Lung (tissue), 12 donors: ENCODE results near the gene TFB2M. TPM values are rescaled to one million over a fixed set of nuclear protein-coding genes. Genes with fewer than 3 reads are reported as not detected.

Experiments
- ATAC-seq: fragments of 200-7000 bp; cut with Tn5 transposase; one replicate; pipeline ENCODE4 v1.9.1; 2020; ENCODE audit warnings: moderate number of reproducible peaks; ENCODE audit not compliant: insufficient read depth, low FRiP score
- DNase-seq, 3 donors: peaks; one replicate each; pipeline ENCODE4 v3.0.0-alpha.2; 2013 to 2017
- H3K27ac ChIP-seq, 2 donors: one replicate each; pipeline ENCODE4 v1.5.1; 2013; ENCODE audit warnings: mild to moderate bottlenecking in 2 of 2, moderate library complexity in 2 of 2, control low read depth in 1 of 2, inconsistent platforms in 1 of 2, low read depth in 1 of 2, low read length in 1 of 2
- H3K27me3 ChIP-seq, 3 donors: one replicate each; pipeline ENCODE4 v1.5.1; 2013; ENCODE audit warnings: low read length in 2 of 3; ENCODE audit not compliant: control insufficient read depth in 3 of 3, insufficient read depth in 3 of 3
- H3K36me3 ChIP-seq, 4 donors: one replicate each; pipeline ENCODE4 v1.5.1; 2013; ENCODE audit warnings: low read length in 4 of 4, mild to moderate bottlenecking in 1 of 4, moderate library complexity in 1 of 4; ENCODE audit not compliant: control insufficient read depth in 4 of 4, insufficient read depth in 4 of 4
- H3K4me1 ChIP-seq, 5 donors: one replicate each; pipeline ENCODE4 v1.5.1; 2013; ENCODE audit warnings: low read length in 5 of 5, mild to moderate bottlenecking in 2 of 5, moderate library complexity in 1 of 5; ENCODE audit not compliant: control insufficient read depth in 5 of 5, insufficient read depth in 5 of 5
- H3K4me3 ChIP-seq: one replicate; pipeline ENCODE4 v1.5.1; 2013; ENCODE audit warnings: mild to moderate bottlenecking, control low read depth, moderate library complexity
- H3K9ac ChIP-seq, 2 donors: one replicate each; pipeline ENCODE4 v1.5.1; 2013; ENCODE audit warnings: low read length in 2 of 2, control low read depth in 1 of 2; ENCODE audit not compliant: insufficient read depth in 1 of 2
- H3K9me3 ChIP-seq, 4 donors: one replicate each; pipeline ENCODE4 v1.5.1; 2013; ENCODE audit warnings: low read length in 3 of 4, mild to moderate bottlenecking in 1 of 4, moderate library complexity in 1 of 4; ENCODE audit not compliant: control insufficient read depth in 4 of 4, insufficient read depth in 3 of 4
- WGBS, 2 donors: extraction: QIAGEN DNeasy Blood & Tissue Kit; methylation state at CpG; one replicate each; pipeline ENCODE4 v1.1.7; 2013; 5-methylcytosine and 5-hydroxymethylcytosine counted together
- polyA plus RNA-seq, 2 donors: library from polyadenylated mRNA; stranded (reverse); fragments of 200-250 nt; gene quantifications; one replicate each; pipeline ENCODE4 v1.2.1, GENCODE V29; 2013
- total RNA-seq, 2 donors: library from RNA; depleted of rRNA in 1 of 2; stranded (reverse); fragments of >200 nt in 1 of 2; gene quantifications; one replicate each; pipeline ENCODE4 v1.2.1, GENCODE V29; 2014 to 2021
- TF ChIP-seq, protein P1 (sequence below): IDR thresholded peaks from 2 replicates; pipeline ENCODE4 v1.5.1; 2012; ENCODE audit warnings: mild to moderate bottlenecking; ENCODE audit errors: control extremely low read depth, extremely low read depth
- donor health status: control.
- donor health status: control.
- donor health status: Bipolar disorder and iron deficiency.
- donor health status: healthy.
- donor health status: DM: yes; HTN: yes; CAD: no.

TFB2M gene
- total and polyA plus RNA-seq, 4 donors = 5.5 to 13.3 (median 10.8) TPM

DNA sequence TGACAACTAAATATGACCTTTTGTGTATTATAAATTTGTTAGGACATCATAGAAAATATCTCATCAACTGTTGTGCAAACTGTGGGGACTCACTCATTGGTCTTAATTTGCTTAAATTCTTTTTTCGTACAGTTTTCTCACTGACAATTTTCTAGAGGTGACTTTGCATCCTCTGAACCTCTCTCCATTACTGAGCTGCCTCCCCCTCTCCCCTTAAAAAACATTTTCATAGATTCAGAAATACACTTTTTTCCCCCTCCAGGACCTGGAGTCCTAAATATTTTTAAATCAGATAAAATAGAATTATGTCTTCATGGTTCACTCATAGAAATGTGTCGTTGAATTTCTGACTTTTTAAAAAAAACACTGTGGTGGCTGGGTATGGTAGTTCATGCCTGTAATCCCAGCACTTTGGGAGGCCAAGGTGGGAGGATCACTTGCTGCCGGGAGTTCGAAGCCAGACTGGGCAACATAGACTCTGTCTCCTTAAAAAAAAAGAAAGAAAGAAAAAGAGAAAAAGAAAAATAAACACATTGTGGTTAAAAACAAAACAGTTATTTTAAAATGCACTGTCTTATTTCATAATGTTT, 1.7 kb upstream of the TFB2M start:
- Histone ChIP-seq H3K27ac (peak overlapping the region in 1 of 2 donors; percentile 62), H3K36me3 (peaks cover 0 to 4% (median 2%) of the 10 kb centered on the region in 4 donors), H3K9ac (peak overlapping the region in 1 of 2 donors; percentile 87), H3K9me3 (no peaks in the 10 kb centered on the region), H3K4me3 (no peak overlapping the region), H3K27me3 (no peaks in the 10 kb centered on the region), H3K4me1 (peaks cover 5 to 21% (median 7%) of the 10 kb centered on the region in 5 donors)
- DNase-seq (no peak), ATAC-seq (no peak)
- TF ChIP-seq, protein P1, sequence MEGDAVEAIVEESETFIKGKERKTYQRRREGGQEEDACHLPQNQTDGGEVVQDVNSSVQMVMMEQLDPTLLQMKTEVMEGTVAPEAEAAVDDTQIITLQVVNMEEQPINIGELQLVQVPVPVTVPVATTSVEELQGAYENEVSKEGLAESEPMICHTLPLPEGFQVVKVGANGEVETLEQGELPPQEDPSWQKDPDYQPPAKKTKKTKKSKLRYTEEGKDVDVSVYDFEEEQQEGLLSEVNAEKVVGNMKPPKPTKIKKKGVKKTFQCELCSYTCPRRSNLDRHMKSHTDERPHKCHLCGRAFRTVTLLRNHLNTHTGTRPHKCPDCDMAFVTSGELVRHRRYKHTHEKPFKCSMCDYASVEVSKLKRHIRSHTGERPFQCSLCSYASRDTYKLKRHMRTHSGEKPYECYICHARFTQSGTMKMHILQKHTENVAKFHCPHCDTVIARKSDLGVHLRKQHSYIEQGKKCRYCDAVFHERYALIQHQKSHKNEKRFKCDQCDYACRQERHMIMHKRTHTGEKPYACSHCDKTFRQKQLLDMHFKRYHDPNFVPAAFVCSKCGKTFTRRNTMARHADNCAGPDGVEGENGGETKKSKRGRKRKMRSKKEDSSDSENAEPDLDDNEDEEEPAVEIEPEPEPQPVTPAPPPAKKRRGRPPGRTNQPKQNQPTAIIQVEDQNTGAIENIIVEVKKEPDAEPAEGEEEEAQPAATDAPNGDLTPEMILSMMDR = no peak
- 37 to 53% methylated on average over 4 of the region's 4 CpGs for WGBS, 2 donors

DNA sequence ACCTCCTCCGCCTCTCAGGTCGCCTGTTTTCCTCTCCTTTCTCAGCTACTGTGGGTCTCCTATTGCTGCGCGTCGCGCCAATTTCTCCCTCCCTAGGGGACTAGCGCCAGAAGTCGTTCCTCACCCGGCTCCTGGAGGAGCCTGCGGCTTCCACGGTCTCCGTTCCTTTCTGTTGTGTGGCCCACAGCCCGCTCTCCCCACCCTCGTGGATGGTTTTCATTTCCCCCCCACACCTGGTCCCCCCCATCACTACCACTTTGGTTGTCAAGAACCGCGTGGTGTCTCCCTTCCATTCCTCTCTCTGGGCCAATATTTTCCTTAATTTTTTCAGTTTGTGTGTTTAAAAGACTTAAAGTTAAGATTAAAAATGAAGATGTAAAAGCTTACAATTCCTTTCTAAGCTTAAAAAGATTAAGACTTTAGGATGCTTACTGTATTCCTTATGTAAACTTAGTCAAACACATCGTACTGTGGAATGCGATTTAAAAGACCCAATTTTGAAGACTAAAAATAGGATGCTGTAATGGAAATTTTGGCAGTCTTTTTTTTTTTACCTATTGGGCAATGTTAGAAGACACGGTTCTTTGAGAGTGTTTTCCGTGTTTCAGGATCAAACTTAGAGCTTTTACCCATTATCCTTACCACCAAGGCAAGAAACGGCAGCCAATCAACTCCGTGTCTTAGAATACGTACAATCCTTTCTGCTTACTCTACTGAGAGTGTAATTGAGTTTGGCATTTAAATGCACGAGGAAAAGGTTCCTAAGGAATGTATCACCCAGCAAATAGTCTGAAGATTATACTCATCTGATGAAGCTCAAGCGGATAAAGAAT, 968 bp upstream of the TFB2M start:
- H3K4me1 ChIP-seq = peaks cover 5 to 21% (median 7%) of the 10 kb centered on the region in 5 donors
- WGBS, 2 donors = 1 to 2% methylated on average over 24 to 25 of the region's 25 CpGs
- peak overlapping the region; percentile 81 for H3K4me3 ChIP-seq
- TF ChIP-seq, protein P1 = no peak
- ATAC-seq (no peak), DNase-seq (peak in 2 of 3 donors; percentile 44 to 73)
- peaks cover 0 to 7% (median 3%) of the 10 kb centered on the region in 4 donors for H3K36me3 ChIP-seq
- peak overlapping the region; percentile 93 to 95 for H3K27ac ChIP-seq
- H3K9me3 ChIP-seq = no peaks in the 10 kb centered on the region
- peak overlapping the region; percentile 59 to 87 for H3K9ac ChIP-seq
- H3K27me3 ChIP-seq = no peaks in the 10 kb centered on the region

DNA sequence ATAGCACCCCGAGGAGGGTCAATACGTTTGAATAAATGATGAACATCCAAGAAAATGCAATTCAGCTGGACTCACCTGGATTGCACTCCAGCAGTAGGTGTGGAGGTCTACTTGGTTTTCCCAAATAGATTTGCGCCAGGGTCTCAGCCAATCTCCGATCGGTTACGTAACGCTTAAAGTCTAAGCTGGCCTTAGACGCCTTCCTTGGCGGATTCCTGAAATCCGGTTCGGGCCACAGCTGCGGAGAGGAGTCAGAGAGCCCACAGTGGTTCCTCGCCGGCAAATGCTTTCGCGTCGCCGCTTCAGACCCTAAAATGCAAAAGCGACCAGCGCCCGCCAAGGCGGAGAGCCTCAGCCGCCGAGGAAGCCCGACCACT, 322 bp downstream of the TFB2M start:
- DNase-seq (no peak), ATAC-seq (peak; percentile 9)
- H3K27me3 ChIP-seq = no peaks in the 10 kb centered on the region
- 1% methylated on average over 25 of the region's 25 CpGs for WGBS, 2 donors
- H3K9ac ChIP-seq = peak overlapping the region; percentile 52 to 87
- peak overlapping the region; percentile 70 for H3K4me3 ChIP-seq
- peaks cover 5 to 21% (median 7%) of the 10 kb centered on the region in 5 donors for H3K4me1 ChIP-seq
- H3K27ac ChIP-seq = peak overlapping the region; percentile 51 to 79
- TF ChIP-seq, protein P1 = no peak
- no peaks in the 10 kb centered on the region for H3K9me3 ChIP-seq
- H3K36me3 ChIP-seq = peaks cover 0 to 7% (median 3%) of the 10 kb centered on the region in 4 donors
